Testis (tissue), 3 donors: ENCODE results near the gene FGGY. TPM values are rescaled to one million over a fixed set of nuclear protein-coding genes. Genes with fewer than 3 reads are reported as not detected.

Experiments used
- DNase-seq: peaks from one replicate; pipeline ENCODE4 v3.0.0-alpha.2; 2019
- H3K27ac ChIP-seq, 2 donors: fragments of 200-600 bp; sonication (generic); one replicate each; pipeline ENCODE4 v1.5.1; 2019
- H3K27me3 ChIP-seq: fragments of 200-600 bp; sonication (generic); one replicate; pipeline ENCODE4 v1.5.1; 2019
- H3K36me3 ChIP-seq: fragments of 200-600 bp; sonication (generic); one replicate; pipeline ENCODE4 v1.5.1; 2017; ENCODE audit warnings: low read depth; ENCODE audit errors: missing control alignments
- H3K4me1 ChIP-seq: fragments of 200-600 bp; sonication (generic); one replicate; pipeline ENCODE4 v1.5.1; 2019
- H3K4me3 ChIP-seq, 2 donors: fragments of 200-600 bp; sonication (generic); one replicate each; pipeline ENCODE4 v1.5.1; 2017 to 2019
- H3K9me3 ChIP-seq: fragments of 200-600 bp; sonication (generic); one replicate; pipeline ENCODE4 v1.5.1; 2017
- CTCF ChIP-seq, 3 experiments: fragments of 450-650 bp in 2 of 3; fragments of 200-600 bp in 1 of 3; sonication (generic) in 1 of 3; IDR thresholded peaks; one replicate each; pipeline ENCODE4 v1.5.1; 2016 to 2019; ENCODE audit warnings: antibody characterized with exemption in 3 of 3, mild to moderate bottlenecking in 2 of 3, moderate library complexity in 1 of 3
- POLR2A ChIP-seq: fragments of 450-650 bp; IDR thresholded peaks from one replicate; pipeline ENCODE4 v1.6.1; 2017; ENCODE audit warnings: antibody characterized with exemption, mild to moderate bottlenecking, moderate library complexity
- whole genome bisulfite sequencing, 2 donors: methylation state at CpG; one replicate each; pipeline ENCODE4 v1.1.5; 2018; 5-methylcytosine and 5-hydroxymethylcytosine counted together
- intact Hi-C: fragments of 100-400 bp; cut with DNase I; formaldehyde crosslinking; loops from one replicate; pipeline ENCODE4 v1.15.1; 2023; ENCODE audit warnings: low total_unique reads
- polyA plus RNA-seq: library from polyadenylated mRNA; stranded (reverse); fragments of 350-450 nt; fragmentation: Illumina TruSeq; extraction: RNeasy Lipid Tissue Mini Kit (QIAGEN cat#74804); gene quantifications from one replicate; pipeline ENCODE4 v1.2.3, GENCODE V29; 2014; ENCODE audit warnings: low read depth, low replicate concordance; ENCODE audit not compliant: insufficient read depth
- total RNA-seq, 2 donors: library from RNA; depleted of rRNA; stranded (reverse); fragments of >200 nt; gene quantifications; one replicate each; pipeline ENCODE4 v1.2.3, GENCODE V29; 2016

FGGY gene
- total and polyA plus RNA-seq, 3 donors from 2014 or later = 14.6 to 32.8 (median 32.3) TPM

- H3K27ac ChIP-seq = no peak overlapping the region
- H3K36me3 ChIP-seq = no peaks in the 10 kb centered on the region
- H3K4me3 ChIP-seq = no peak overlapping the region
- DNase-seq = no peak
- H3K4me1 ChIP-seq = peaks cover 9% of the 10 kb centered on the region
- intact Hi-C loops = no loop called here
- 89 to 92% methylated on average over 6 of the region's 6 CpGs for WGBS, 2 donors
- TF ChIP-seq CTCF (IDR thresholded peaks at IDR 0.05) (no peak), POLR2A (no peak)
- no peaks in the 10 kb centered on the region for H3K27me3 ChIP-seq
- no peaks in the 10 kb centered on the region for H3K9me3 ChIP-seq
These were observed 135.9 kb downstream of the FGGY start for GRCh38 chr1:59432531-59433439.

DNA sequence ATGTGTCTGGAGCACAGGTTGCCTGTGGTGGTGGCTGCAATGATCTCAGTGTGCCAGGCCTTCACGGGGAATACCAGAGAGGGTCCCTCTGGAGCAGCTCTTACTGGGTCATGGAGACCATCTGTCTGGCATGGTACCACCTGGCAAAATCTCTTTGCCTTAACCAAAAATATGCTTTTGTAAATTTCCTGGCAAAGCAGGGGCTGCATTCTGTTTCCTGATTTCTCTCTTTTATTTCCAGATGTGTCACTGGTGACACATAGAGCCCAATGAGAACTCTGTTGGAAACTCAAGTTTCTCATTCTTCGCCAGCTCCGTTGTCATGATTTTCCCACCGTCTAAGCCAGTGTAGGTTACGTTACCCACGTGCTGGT, 136.5 kb downstream of the FGGY start:
- Histone ChIP-seq H3K4me3 (no peak overlapping the region), H3K27me3 (no peaks in the 10 kb centered on the region), H3K9me3 (no peaks in the 10 kb centered on the region), H3K36me3 (no peaks in the 10 kb centered on the region), H3K27ac (no peak overlapping the region), H3K4me1 (peaks cover 13% of the 10 kb centered on the region)
- intact Hi-C loops = no loop called here
- no peak for TF ChIP-seq CTCF (IDR thresholded peaks at IDR 0.05)
- TF ChIP-seq POLR2A = no peak
- 88 to 93% methylated on average over 5 to 6 of the region's 6 CpGs for WGBS, 2 donors
- no peak for DNase-seq

DNA sequence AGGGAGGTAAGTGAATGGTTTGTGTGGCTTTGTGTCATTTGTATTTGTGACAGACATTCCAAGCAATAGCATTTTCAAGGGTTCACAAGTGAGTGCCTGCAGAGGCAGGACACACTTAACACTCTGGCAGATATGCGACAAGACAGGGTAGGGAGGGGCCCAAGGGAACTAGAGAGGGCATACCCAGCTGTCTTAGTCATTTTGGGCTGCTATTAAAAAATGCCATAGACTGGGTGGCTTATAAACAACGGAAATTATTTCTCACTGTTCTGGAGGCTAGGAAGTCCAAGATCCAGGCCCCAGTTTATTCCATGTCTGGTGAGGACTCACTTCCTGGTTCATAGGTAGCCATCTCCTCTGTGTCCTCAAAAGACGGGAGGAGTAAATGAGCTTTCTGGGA, 137.4 kb downstream of the FGGY start:
- WGBS, 2 donors = 90 to 94% methylated on average over 3 of the region's 3 CpGs

GRCh38 chr1:59436637-59437036, 139.7 kb downstream of the FGGY start:
- DNase-seq = no peak
- WGBS, 2 donors = 41 to 53% methylated on average over 2 of the region's 2 CpGs
- H3K4me1 ChIP-seq = peaks cover 13% of the 10 kb centered on the region

More for the DNA sequence above, 137.4 kb downstream of the FGGY start:
- H3K9me3 ChIP-seq = no peaks in the 10 kb centered on the region
- H3K27me3 ChIP-seq = no peaks in the 10 kb centered on the region
- peaks cover 13% of the 10 kb centered on the region for H3K4me1 ChIP-seq
- intact Hi-C loops = no loop called here
- H3K36me3 ChIP-seq = no peaks in the 10 kb centered on the region
- DNase-seq = no peak
- no peak overlapping the region for H3K4me3 ChIP-seq
- TF ChIP-seq POLR2A (no peak), CTCF (IDR thresholded peaks at IDR 0.05) (no peak)
- no peak overlapping the region for H3K27ac ChIP-seq

More at GRCh38 chr1:59436637-59437036, 139.7 kb downstream of the FGGY start:
- no peak overlapping the region for H3K4me3 ChIP-seq
- H3K36me3 ChIP-seq = no peaks in the 10 kb centered on the region
- TF ChIP-seq CTCF (IDR thresholded peaks at IDR 0.05) (no peak), POLR2A (no peak)
- H3K9me3 ChIP-seq = no peaks in the 10 kb centered on the region
- no peak overlapping the region for H3K27ac ChIP-seq
- intact Hi-C loops = no loop called here
- H3K27me3 ChIP-seq = no peaks in the 10 kb centered on the region
